Hepatocyte (in vitro differentiated cells): ENCODE measurements around the gene RBM17. TPM values are rescaled to one million over a fixed set of nuclear protein-coding genes. Genes with fewer than 3 reads are reported as not detected.

Experiments used
- DNase-seq: peaks from one replicate; pipeline ENCODE4 v3.0.0-alpha.2; 2016; ENCODE audit warnings: low spot score
- H2AFZ ChIP-seq: fragments of 200-600 bp; sonication (generic); 2 replicates; pipeline ENCODE4 v1.6.0; 2016; ENCODE audit warnings: antibody characterized with exemption, mild to moderate bottlenecking
- H3K27ac ChIP-seq: fragments of 200-600 bp; sonication (generic); 2 replicates; pipeline ENCODE4 v1.5.1; 2016; ENCODE audit warnings: mild to moderate bottlenecking
- H3K27me3 ChIP-seq: fragments of 200-600 bp; sonication (generic); 2 replicates; pipeline ENCODE4 v1.6.1; 2016
- H3K36me3 ChIP-seq: fragments of 200-600 bp; sonication (generic); replicated peaks from 2 replicates; pipeline ENCODE4 v1.5.1; 2016; ENCODE audit warnings: low read depth; ENCODE audit not compliant: insufficient read depth
- H3K4me1 ChIP-seq: fragments of 200-600 bp; sonication (generic); 2 replicates; pipeline ENCODE4 v1.5.1; 2016; ENCODE audit warnings: mild to moderate bottlenecking, moderate library complexity; ENCODE audit not compliant: insufficient read depth
- H3K4me2 ChIP-seq: fragments of 200-600 bp; sonication (generic); 2 replicates; pipeline ENCODE4 v1.6.0; 2016
- H3K4me3 ChIP-seq: fragments of 200-600 bp; sonication (generic); 2 replicates; pipeline ENCODE4 v1.5.1; 2016; ENCODE audit warnings: mild to moderate bottlenecking
- H3K79me2 ChIP-seq: fragments of 200-600 bp; sonication (generic); 2 replicates; pipeline ENCODE4 v1.6.0; 2017; ENCODE audit warnings: mild to moderate bottlenecking
- H3K9me2 ChIP-seq: fragments of 200-600 bp; sonication (generic); replicated peaks from 2 replicates; pipeline ENCODE4 v1.6.0; 2017; ENCODE audit warnings: mild to moderate bottlenecking; ENCODE audit not compliant: insufficient read depth
- H3K9me3 ChIP-seq: fragments of 200-600 bp; sonication (generic); 2 replicates; pipeline ENCODE4 v1.5.1; 2016; ENCODE audit warnings: low read depth, mild to moderate bottlenecking
- H4K20me1 ChIP-seq: fragments of 200-600 bp; sonication (generic); 2 replicates; pipeline ENCODE4 v1.6.0; 2016; ENCODE audit warnings: mild to moderate bottlenecking; ENCODE audit not compliant: insufficient read depth, poor library complexity, severe bottlenecking
- CTCF ChIP-seq: fragments of 200-600 bp; sonication (generic); IDR thresholded peaks from 2 replicates; pipeline ENCODE4 v1.5.1; 2016; ENCODE audit warnings: antibody characterized with exemption, mild to moderate bottlenecking; ENCODE audit not compliant: poor library complexity
- EZH2 ChIP-seq: fragments of 200-600 bp; sonication (generic); IDR thresholded peaks from 2 replicates; pipeline ENCODE4 v1.6.1; 2016; ENCODE audit warnings: antibody characterized with exemption, mild to moderate bottlenecking, borderline replicate concordance
- EZH2phosphoT487 ChIP-seq: fragments of 200-600 bp; sonication (generic); IDR thresholded peaks from one replicate; pipeline ENCODE4 v1.6.1; 2018; ENCODE audit warnings: antibody characterized with exemption, mild to moderate bottlenecking, low read depth, moderate library complexity; ENCODE audit not compliant: unreplicated experiment, severe bottlenecking
- WGBS: methylation state at CpG from one replicate; pipeline ENCODE4 v1.1.6; 2016; ENCODE audit warnings: low lambda C conversion rate; ENCODE audit errors: missing lambda C conversion rate; 5-methylcytosine and 5-hydroxymethylcytosine counted together
- polyA plus RNA-seq: library from polyadenylated mRNA; unstranded; fragments of >200 nt; fragmentation: Nextera tagmentation; extraction: Ambion mirVana; gene quantifications from 2 replicates; pipeline ENCODE4 v1.2.1, GENCODE V29; 2016
- total RNA-seq: library from RNA; depleted of rRNA; stranded (reverse); fragments of >200 nt; gene quantifications from 2 replicates; pipeline ENCODE4 v1.2.3, GENCODE V29; 2014

RBM17 gene
- total and polyA plus RNA-seq, 2 experiments from 2014 or later = 46.7 to 112 TPM

- H3K4me2 ChIP-seq = no peak overlapping the region
- no peak overlapping the region for H3K4me3 ChIP-seq
- H3K79me2 ChIP-seq = no peaks in the 10 kb centered on the region
- H4K20me1 ChIP-seq = no peaks in the 10 kb centered on the region
- no peaks in the 10 kb centered on the region for H3K9me2 ChIP-seq
- no peaks in the 10 kb centered on the region for H3K4me1 ChIP-seq
- WGBS = 83% methylated on average over 12 of the region's 12 CpGs
- no peaks in the 10 kb centered on the region for H3K36me3 ChIP-seq
- DNase-seq = no peak
- H3K27me3 ChIP-seq = peaks cover 10% of the 10 kb centered on the region
- TF ChIP-seq CTCF = no peak
- TF ChIP-seq EZH2phosphoT487 = no peak
- TF ChIP-seq EZH2 = no peak
- no peaks in the 10 kb centered on the region for H3K9me3 ChIP-seq
- H3K27ac ChIP-seq = no peak overlapping the region
- H2AFZ ChIP-seq = no peak overlapping the region
Observed at GRCh38 chr10:6077071-6077675, 11.7 kb upstream of the RBM17 start.

GRCh38 chr10:6079044-6079443 is 9.8 kb upstream of the RBM17 start:
- WGBS = 83% methylated on average over 4 of the region's 4 CpGs
- Histone ChIP-seq H4K20me1 (no peaks in the 10 kb centered on the region), H3K4me2 (no peak overlapping the region), H3K36me3 (no peaks in the 10 kb centered on the region), H3K9me2 (no peaks in the 10 kb centered on the region), H3K4me3 (no peak overlapping the region), H3K9me3 (no peaks in the 10 kb centered on the region), H3K27me3 (peaks cover 25% of the 10 kb centered on the region), H2AFZ (no peak overlapping the region), H3K4me1 (no peaks in the 10 kb centered on the region), H3K27ac (no peak overlapping the region), H3K79me2 (no peaks in the 10 kb centered on the region)
- DNase-seq = no peak
- TF ChIP-seq EZH2phosphoT487 (no peak), CTCF (no peak), EZH2 (no peak)

- Histone ChIP-seq H3K9me2 (no peaks in the 10 kb centered on the region), H3K36me3 (no peaks in the 10 kb centered on the region), H3K4me2 (no peak overlapping the region), H3K9me3 (no peaks in the 10 kb centered on the region), H3K4me1 (no peaks in the 10 kb centered on the region), H3K27me3 (peaks cover 32% of the 10 kb centered on the region), H3K4me3 (no peak overlapping the region), H4K20me1 (no peaks in the 10 kb centered on the region), H2AFZ (no peak overlapping the region), H3K27ac (no peak overlapping the region), H3K79me2 (no peaks in the 10 kb centered on the region)
- 79% methylated on average over 4 of the region's 4 CpGs for WGBS
- TF ChIP-seq CTCF (no peak), EZH2 (no peak)
- no peak for DNase-seq
Observed at GRCh38 chr10:6080417-6080973, 8.3 kb upstream of the RBM17 start.
